Activated CD4-positive, CD25-positive, alpha-beta regulatory T cell treated with anti-CD3 and anti-CD28 coated beads, Interleukin-2, amount 50 U/mL, for 72 hours (primary cell): Measurements from ENCODE around the gene MAD2L1BP.

ENCODE experiments used
- DNase-seq: peaks from one replicate; pipeline ENCODE4 v3.0.0; 2021

Gene MAD2L1BP

DNA sequence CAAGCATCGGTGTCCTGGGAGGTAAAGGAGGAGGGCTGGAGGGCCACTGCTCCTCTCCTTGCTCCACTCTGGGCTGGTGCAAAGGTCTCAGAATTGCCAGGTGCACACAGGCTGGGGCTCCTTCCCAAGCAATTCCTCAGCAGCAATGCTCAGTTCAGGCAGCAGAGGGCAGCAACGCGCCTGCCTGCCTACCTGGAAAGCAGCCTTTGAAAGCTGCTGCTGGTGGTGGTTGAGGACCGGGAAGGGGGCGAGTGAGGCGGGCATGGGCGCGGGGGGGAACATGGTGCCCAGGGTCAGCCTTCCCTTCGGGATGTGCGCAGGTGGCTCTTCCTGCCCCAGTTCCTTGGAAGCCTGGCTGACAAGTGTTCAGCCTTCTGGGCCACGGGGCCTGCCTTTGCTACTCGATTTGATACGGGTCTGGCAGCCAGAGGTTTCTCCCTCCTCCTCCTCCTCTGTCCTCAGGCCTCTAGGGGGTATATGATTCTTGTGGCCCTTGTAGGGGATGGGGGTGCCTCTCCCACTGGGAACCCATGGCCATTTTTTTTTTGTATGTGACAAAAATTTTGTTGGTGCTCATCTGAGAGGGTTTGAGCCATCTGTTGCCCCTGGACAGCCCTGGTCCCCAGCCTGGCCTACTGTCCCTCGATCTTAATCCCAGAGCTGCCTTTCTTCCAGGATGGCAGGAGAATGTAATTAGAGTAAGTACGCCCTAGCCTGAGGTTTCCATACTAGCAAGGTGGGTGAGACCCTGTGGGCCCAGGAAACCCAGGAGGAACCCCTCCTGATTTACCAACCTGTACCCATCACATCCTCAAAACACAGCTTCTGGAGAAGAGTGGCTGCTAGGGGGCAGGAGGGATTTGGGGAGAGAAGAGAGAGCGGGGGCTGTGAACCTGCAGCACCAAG is 31.9 kb downstream of the MAD2L1BP start:
- peak; percentile 88 for DNase-seq

DNA sequence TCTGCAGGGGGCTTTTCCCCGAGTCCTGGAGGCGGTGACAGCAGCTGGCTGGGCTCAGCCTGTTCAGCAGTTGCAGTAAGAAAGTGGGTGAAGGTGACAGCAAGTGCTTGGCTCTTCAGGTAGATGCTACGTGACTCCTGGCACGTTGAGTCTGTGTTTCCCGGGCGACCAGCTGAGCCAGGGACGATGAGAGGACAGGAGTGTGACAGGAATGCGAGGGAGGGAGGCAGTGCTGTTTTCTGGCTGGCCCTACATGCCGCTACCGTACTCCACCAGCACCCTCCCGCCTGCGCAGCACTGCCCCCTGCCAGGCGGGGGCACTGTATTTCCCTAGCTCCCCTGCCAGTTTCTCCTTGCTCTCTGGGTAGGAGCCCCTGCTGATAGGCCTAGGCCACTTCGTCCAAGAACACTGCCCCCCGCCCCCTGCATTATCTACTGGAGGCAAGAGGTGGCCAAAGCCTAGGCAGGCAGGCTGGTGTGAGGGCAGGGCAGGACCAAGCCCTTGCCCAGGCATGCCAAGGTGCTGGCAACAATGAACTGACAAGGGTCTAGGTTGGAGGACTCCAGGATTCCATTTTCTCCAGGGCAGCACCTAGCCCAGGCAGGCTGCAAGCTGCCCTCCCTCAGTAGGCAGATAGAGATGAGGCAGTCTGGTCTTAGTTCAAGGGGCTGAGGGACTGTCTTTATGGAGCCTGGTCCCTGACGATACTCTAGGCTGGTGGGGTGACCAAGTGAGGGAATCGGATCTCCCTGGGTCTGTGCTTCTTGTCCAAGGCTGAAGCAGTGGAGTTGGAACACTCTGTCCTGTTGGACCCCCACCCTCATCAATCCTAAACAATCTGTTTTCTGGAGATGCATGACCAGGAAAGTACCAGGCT is 32.8 kb downstream of the MAD2L1BP start:
- DNase-seq, result peak; percentile 45

DNA sequence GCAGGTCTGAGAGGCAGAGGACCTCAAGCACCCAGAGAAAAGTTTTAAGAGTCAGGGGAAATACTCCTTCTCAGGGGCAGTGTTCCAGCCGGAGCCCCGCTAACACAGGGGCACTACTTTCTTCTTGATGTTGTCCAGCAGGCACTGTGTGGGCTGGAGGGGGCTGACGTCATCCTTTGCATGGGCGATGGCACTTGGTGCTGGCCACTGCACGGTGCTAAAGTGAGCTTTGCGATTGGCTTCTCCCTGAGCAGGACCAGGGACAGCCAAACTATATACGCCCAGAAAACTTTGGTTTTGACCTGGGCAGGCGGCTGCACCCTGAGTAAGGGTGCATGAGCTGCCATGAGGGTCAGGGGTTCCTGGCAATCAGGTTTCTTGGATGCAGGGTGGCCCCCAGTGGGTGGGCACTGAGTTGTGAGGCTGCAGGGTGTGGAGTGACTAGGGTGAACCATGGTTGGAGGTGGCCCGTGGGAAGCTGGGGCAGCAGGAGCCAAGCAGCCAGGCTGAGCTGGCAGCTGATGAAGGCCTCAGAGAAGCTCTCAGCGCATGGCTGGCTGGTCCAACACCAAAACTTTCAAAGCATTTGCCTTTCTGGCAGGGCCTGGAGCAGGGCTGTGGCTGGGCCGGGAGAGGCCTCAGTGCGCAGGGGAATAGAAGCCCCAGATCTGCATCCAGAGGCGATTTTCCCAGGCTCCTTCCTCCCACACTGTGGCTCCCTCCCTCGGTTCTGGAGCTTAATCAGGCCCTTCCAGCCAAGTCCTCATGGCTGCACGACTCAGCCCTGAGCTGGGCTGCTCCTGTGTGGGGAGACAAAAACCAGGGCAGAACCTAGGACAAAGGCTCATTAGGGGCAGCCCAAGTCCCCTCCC is 33.6 kb downstream of the MAD2L1BP start:
- no peak for DNase-seq

DNA sequence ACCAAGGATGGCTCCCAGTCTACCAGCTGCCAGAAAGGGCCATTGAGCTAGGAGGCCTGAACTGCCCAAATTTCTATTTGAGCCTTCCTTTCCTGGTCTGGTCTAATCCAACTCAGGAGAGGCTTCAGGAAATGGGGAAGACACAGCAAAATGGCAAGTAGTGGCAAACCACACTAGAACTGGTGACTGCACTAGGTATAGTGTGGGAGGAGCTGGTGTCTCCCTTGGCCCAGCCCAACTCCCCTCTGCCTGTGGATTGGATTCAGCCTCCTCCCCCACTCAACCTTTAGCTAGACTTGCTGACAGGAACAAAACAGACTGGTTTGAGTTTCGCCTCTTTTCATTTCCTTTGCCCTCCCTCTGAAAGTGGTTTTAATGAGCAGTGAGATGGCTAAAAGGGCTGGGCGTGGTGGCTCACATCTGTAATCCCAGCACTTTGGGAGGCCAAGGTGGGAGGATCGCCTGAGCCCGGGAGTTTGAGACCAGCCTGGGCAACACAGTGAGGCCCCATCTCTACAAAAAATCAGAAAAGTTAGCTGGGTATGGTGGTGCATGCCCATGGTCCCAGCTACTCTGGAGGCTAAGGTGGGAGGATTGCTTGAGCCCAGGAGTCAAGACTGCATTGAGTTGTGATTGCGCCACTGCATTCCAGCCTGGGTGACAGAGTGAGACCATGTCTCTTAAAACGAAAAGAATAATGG is 34.4 kb downstream of the MAD2L1BP start:
- no peak for DNase-seq

DNA sequence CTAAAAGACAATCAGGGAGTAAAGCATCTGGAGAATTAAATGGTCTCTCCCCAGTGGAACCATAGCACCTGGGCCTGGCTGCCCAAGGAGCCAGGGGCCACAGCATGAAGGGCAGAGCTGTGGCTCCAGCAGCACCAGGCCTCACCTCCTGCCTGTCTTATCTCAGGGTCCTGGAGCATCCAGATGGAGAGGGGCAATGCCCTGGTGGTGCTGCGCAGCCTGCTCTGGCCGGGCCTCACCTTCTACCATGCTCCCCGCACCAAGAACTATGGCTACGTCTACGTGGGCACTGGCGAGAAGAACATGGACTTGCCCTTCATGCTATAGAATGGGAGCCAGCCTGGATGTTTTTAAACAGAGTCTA is 35.0 kb downstream of the MAD2L1BP start:
- no peak for DNase-seq

GRCh38 chr6:43671011-43671800 is 35.6 kb downstream of the MAD2L1BP start:
- no peak for DNase-seq

DNA sequence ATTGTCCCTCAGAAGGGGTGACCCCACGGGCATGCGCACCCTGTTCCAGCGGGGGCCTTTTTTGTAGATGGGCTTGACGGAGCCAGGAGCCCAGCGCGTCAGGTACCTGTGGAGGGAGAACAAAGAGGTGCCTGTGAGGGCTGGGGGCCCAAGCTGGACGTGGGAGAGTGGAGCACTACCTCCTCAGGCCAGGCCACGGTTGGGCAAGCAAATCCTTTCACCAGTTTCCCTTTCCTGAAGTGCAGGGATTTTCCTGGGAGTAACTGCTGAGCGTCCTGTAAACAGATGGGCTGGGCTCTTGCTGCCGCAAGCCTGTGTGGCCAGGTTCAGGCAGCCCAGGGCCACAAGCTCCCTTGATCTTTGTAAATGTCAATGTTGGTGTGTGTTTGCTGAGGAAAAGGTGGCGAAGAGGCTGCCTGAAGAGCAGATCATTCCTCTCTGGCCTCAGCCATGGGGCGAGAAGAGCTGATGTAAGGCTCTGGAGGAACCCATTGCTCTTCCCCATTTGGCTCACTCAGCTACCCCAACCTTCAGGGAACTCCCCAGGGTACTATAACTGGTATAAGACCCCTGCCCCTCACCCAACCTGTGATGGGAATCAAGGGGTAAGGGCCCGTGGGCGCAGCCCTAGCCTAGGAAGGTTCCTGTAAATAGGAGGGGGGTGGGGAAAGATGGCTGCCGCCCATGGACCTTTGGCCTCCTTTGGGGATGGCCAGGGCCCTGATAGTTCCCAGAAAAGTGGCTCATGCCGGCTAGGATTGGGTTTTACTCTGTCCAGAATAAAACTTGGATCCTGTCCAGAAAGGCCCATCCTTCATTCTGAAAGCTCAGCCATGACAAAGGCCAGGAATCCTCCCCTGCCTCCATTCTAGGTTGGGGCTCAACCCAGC is 36.4 kb downstream of the MAD2L1BP start:
- DNase-seq, result no peak

- DNase-seq, result no peak
Observed at GRCh38 chr6:43673444-43674084, 37.9 kb downstream of the MAD2L1BP start.

DNA sequence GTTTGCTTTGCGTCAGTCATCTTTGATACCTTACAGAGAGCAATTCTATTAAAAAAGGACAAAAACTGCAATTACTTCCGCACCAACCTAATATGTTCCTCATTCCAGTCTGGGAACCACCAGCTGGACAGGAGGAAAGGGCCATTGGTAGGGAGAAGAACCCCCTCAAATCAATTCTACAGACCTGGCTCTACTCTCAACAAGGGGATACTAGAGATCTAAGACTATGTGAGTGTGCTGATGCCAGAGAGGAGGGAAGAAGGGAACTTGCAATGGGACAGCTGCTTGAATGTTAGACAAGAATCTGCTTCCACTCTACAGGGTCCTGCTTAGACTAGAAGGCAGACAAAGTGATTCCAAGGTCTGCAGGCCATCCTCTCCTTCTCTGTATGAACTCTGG is 38.7 kb downstream of the MAD2L1BP start:
- no peak for DNase-seq

DNA sequence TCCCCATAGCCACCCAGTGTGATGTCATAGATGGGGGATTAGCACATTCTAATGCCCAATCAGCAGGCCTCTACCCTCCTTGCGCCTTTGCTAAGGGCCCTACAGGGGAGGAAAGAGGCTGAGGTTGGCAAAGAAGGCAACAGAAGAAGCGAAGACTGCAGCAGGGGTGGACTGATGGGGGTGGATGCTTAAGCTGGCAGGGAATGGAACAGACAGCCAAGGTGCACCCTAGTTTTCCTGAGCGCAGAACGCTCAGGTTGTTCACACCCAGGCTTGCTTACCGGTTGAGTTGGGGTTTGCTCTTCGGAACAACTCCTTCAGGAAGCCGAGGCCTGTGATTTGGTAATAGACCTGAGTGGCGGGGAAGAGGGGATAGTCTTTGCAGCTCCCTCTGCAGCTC is 39.3 kb downstream of the MAD2L1BP start:
- no peak for DNase-seq

- DNase-seq, result no peak
Observed at GRCh38 chr6:43676962-43677606, 41.4 kb downstream of the MAD2L1BP start.

GRCh38 chr6:43677759-43678158 is 42.1 kb downstream of the MAD2L1BP start:
- no peak for DNase-seq

GRCh38 chr6:43678341-43678740 is 42.7 kb downstream of the MAD2L1BP start:
- no peak for DNase-seq

DNA sequence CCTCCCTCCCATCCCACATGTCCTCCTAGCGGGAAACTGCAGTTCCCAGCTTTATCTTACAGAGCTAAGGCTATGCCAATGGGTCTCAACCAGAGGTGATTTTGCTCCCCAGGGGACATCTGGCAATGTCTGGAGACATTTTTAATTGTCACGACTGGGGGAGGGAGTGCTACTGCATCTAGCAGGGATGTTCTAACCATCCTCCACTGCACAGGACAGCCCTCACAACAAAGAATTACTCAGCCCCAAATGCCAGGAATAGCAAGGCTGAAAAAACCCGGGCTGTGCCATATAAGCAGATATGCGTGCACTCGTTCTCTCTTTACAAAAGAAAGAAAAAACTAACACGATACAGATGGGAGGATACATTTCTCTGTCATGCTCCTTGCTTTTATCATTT is 43.4 kb downstream of the MAD2L1BP start:
- no peak for DNase-seq

DNA sequence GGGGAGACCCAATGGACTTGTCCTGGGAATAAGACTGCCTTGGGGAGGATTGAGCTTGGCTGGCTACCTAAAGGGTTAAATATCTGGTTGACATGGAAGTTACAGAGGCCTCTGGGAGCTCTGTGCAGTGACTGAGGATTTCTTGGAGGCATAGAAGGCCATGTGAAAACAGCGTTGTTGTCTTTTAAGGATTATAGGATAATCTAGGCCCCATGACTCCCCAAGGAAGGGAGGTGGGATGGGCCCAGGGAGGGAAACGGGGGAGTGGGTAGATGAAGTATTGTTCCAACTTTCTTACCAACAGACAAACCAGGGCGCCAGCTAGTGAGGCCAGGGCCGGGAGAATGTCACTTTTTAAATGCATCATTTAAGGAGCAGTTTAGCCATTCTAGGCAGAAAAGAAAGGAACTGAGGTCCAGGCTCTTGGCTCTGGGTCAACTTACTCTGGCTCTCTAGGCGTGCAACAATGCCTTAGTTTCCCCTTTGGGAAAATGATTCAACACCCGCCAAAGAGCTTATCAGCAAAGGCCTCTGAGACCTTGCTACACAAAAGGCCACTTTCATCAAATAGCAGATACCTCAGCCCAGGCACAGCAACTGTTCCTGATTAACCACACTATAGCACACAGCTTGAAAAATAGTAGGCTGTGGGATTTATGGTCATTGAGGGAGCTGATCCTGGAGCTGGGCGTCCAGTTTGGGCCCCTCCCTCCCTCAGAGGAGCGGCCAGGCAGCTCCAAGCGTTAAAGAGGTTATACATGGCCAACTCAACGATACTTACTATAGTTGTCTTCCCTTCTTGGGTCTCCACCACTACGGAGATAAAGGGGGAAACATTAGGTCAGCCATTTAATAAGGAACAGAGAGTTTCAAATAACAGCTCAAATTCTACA is 44.9 kb downstream of the MAD2L1BP start:
- DNase-seq, result no peak

- DNase-seq, result no peak
Observed at GRCh38 chr6:43681303-43681702, 45.7 kb downstream of the MAD2L1BP start.

- no peak for DNase-seq
Observed at GRCh38 chr6:43682724-43683429, 47.2 kb downstream of the MAD2L1BP start.
